SK-N-MC (cell line): Measurements from ENCODE around the gene PDPK1.

Source experiments
- DNase-seq: peaks from one replicate; pipeline ENCODE4 v3.0.0-alpha.2; 2011; ENCODE audit warnings: low read depth, low spot score
- H3K27ac ChIP-seq: fragments of 200-600 bp; sonication (generic); 2 replicates; pipeline ENCODE4 v1.5.1; 2016; ENCODE audit warnings: mixed run types
- H3K36me3 ChIP-seq: fragments of 200-600 bp; sonication (generic); 2 replicates; pipeline ENCODE4 v1.6.1; 2017; ENCODE audit warnings: antibody characterized with exemption, low read length, mixed read lengths; ENCODE audit not compliant: insufficient read depth
- H3K4me3 ChIP-seq: fragments of 200-600 bp; sonication (generic); 2 replicates; pipeline ENCODE4 v1.5.1; 2016
- H3K9ac ChIP-seq: fragments of 200-600 bp; sonication (generic); 2 replicates; pipeline ENCODE4 v1.8.0; 2017; ENCODE audit warnings: mixed run types, mixed read lengths; ENCODE audit not compliant: insufficient read length
- H3K9me3 ChIP-seq: fragments of 200-600 bp; sonication (generic); 2 replicates; pipeline ENCODE4 v1.6.1; 2017; ENCODE audit warnings: low read depth, mild to moderate bottlenecking, antibody characterized with exemption, low read length, moderate library complexity, mixed read lengths
- EZH2 ChIP-seq: fragments of 200-600 bp; sonication (generic); IDR thresholded peaks from one replicate; pipeline ENCODE4 v1.6.1; 2017; ENCODE audit warnings: antibody characterized with exemption
- FOXP2 ChIP-seq: optimal IDR thresholded peaks from 2 replicates; pipeline ENCODE3; 2011; ENCODE audit warnings: mild to moderate bottlenecking, moderate library complexity; ENCODE audit not compliant: insufficient read depth; ENCODE audit errors: extremely low read length, control extremely low read depth
- POLR2AphosphoS5 ChIP-seq: IDR thresholded peaks from 2 replicates; pipeline ENCODE4 v1.6.1; 2012; ENCODE audit warnings: mild to moderate bottlenecking, low read depth, low read length, borderline replicate concordance

The PDPK1 gene

GRCh38 chr16:2500918-2501750 is 36.7 kb upstream of the PDPK1 start:
- Histone ChIP-seq H3K4me3 (peak overlapping the region; percentile 80), H3K36me3 (peaks cover 5% of the 10 kb centered on the region; the same call in 1 of the 2 replicates), H3K9me3 (no peaks in the 10 kb centered on the region), H3K9ac (no peak overlapping the region), H3K27ac (no peak overlapping the region)
- no peak for TF ChIP-seq POLR2AphosphoS5
- no peak for TF ChIP-seq FOXP2
- no peak for TF ChIP-seq EZH2
- no peak for DNase-seq

GRCh38 chr16:2501946-2502895 is 35.6 kb upstream of the PDPK1 start:
- TF ChIP-seq FOXP2 (no peak), EZH2 (no peak)
- Histone ChIP-seq H3K9me3 (no peaks in the 10 kb centered on the region), H3K4me3 (peak overlapping the region; percentile 80), H3K9ac (no peak overlapping the region), H3K27ac (no peak overlapping the region), H3K36me3 (no peaks in the 10 kb centered on the region; the same call in 1 of the 2 replicates)
- no peak for DNase-seq

- Histone ChIP-seq H3K9ac (no peak overlapping the region), H3K9me3 (no peaks in the 10 kb centered on the region), H3K36me3 (no peaks in the 10 kb centered on the region), H3K4me3 (no peak overlapping the region), H3K27ac (no peak overlapping the region)
- TF ChIP-seq EZH2 (no peak), POLR2AphosphoS5 (no peak), FOXP2 (no peak)
- no peak for DNase-seq
Observed at GRCh38 chr16:2505695-2506094, 32.1 kb upstream of the PDPK1 start.

DNA sequence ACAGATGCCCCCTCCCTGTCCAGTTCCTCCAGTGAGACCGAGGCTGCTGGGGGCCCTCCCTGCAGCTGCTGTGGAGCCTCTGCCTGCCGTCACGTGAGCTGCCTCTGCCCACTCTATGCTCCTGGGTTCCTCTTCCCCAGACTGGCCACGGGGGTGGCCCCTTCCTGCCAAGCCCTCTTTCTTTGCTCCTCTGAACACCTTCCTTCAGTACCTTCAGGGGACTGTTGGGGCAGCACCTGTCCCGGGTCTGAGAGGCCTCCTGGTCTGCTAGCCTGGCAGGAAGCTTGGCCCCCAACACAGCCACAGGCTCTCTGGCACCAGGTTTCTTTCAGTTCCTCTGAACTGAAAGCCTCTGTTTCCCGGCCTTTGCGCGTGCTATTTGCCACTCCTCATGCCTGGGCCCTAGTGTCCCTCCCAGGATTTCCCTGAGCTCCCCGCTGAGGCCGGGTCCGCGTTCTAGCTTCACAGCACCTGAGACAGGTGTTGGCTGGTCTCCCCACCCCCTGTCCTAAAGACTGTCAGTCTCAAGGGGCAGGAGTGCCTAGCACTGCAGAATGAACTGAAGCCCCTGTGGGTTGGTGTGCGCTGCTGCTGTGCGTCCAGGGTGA is 30.7 kb upstream of the PDPK1 start:
- TF ChIP-seq EZH2 (no peak), FOXP2 (no peak)
- no peak overlapping the region for H3K4me3 ChIP-seq
- H3K27ac ChIP-seq: no peak overlapping the region
- H3K9ac ChIP-seq: no peak overlapping the region
- DNase-seq: no peak
- no peaks in the 10 kb centered on the region for H3K9me3 ChIP-seq
- H3K36me3 ChIP-seq: no peaks in the 10 kb centered on the region

GRCh38 chr16:2507665-2508064 is 30.2 kb upstream of the PDPK1 start:
- no peaks in the 10 kb centered on the region for H3K9me3 ChIP-seq
- H3K9ac ChIP-seq: no peak overlapping the region
- no peak for DNase-seq
- no peak overlapping the region for H3K27ac ChIP-seq
- TF ChIP-seq POLR2AphosphoS5 (no peak), EZH2 (no peak), FOXP2 (no peak)
- H3K4me3 ChIP-seq: no peak overlapping the region
- H3K36me3 ChIP-seq: no peaks in the 10 kb centered on the region

GRCh38 chr16:2508722-2509400 is 29.0 kb upstream of the PDPK1 start:
- Histone ChIP-seq H3K4me3 (no peak overlapping the region), H3K9ac (no peak overlapping the region), H3K27ac (no peak overlapping the region), H3K9me3 (no peaks in the 10 kb centered on the region), H3K36me3 (no peaks in the 10 kb centered on the region)
- TF ChIP-seq EZH2: no peak
- no peak for DNase-seq

DNA sequence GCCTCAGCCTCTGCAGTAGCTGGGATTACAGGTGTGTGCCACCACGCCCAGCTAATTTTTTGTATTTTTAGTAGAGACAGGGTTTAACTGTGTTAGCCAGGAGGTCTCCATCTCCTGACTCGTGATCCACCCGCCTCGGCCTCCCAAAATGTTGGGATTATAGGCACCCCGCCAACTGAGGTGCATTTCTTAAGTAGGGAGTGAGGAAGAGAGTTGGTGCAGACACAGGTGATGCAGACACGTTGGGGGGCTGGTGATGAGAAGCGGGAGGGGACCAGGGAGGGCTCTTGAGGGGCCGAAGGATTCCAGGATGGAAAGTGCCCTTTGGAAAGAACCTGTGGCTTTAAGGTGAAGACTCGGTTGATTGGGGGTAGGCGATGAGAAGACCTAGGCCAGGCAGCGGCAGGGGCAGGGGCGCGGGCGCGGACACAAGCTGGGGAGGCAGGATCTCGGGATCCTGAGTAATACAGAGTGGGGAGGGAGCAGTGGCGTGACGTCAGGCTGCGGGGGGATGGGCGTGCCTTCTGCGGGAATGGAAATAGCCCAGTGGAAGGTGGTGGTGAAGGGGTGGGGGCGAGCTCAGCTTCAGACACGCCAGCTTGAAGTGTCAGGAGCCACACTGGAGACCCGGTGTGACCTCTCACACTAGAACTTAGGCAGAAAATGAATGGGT is 26.6 kb upstream of the PDPK1 start:
- DNase-seq: no peak
- H3K36me3 ChIP-seq: no peaks in the 10 kb centered on the region
- TF ChIP-seq EZH2 (no peak), POLR2AphosphoS5 (no peak), FOXP2 (no peak)
- no peak overlapping the region for H3K27ac ChIP-seq
- no peaks in the 10 kb centered on the region for H3K9me3 ChIP-seq
- H3K4me3 ChIP-seq: no peak overlapping the region
- H3K9ac ChIP-seq: no peak overlapping the region
